Measurements from ENCODE around the gene MAPRE2.

MAPRE2 gene

GRCh38 chr18:35040988-35041814, at the start of gene MAPRE2:
TSS of gene MAPRE2 (plus strand) at chr18:35041413. CDS start at chr18:35041540, 127 bp downstream.
- DNase-seq (ENCODE audit: low spot score) = peak; percentile 99

- DNase-seq (ENCODE audit: low spot score) = no peak
Observed at GRCh38 chr18:34991561-34991960, 49.7 kb upstream of the MAPRE2 start.

- DNase-seq (ENCODE audit: low spot score) = no peak
Observed at GRCh38 chr18:34993289-34993688, 47.9 kb upstream of the MAPRE2 start.

- DNase-seq (ENCODE audit: low spot score) = no peak
Observed at GRCh38 chr18:34995746-34996145, 45.5 kb upstream of the MAPRE2 start.

- DNase-seq (ENCODE audit: low spot score) = no peak
Observed at GRCh38 chr18:34998661-34999060, 42.6 kb upstream of the MAPRE2 start.

- DNase-seq (ENCODE audit: low spot score) = no peak
Observed at GRCh38 chr18:34999756-35000289, 41.4 kb upstream of the MAPRE2 start.

- no peak for DNase-seq (ENCODE audit: low spot score)
Observed at GRCh38 chr18:35000457-35000856, 40.8 kb upstream of the MAPRE2 start.

- DNase-seq (ENCODE audit: low spot score) = no peak
Observed at GRCh38 chr18:35002120-35002519, 39.1 kb upstream of the MAPRE2 start.

- DNase-seq (ENCODE audit: low spot score) = peak; percentile 77
Observed at GRCh38 chr18:35005963-35006577, 35.1 kb upstream of the MAPRE2 start.

- no peak for DNase-seq (ENCODE audit: low spot score)
Observed at GRCh38 chr18:35010156-35010555, 31.1 kb upstream of the MAPRE2 start.

- no peak for DNase-seq (ENCODE audit: low spot score)
Observed at GRCh38 chr18:35010993-35011392, 30.2 kb upstream of the MAPRE2 start.

GRCh38 chr18:35019933-35020332, 21.3 kb upstream of the MAPRE2 start:
- DNase-seq (ENCODE audit: low spot score) = no peak

- DNase-seq (ENCODE audit: low spot score) = no peak
Observed at GRCh38 chr18:35022426-35023001, 18.7 kb upstream of the MAPRE2 start.

- DNase-seq (ENCODE audit: low spot score) = no peak
Observed at GRCh38 chr18:35024196-35024595, 17.0 kb upstream of the MAPRE2 start.

GRCh38 chr18:35024965-35025364, 16.2 kb upstream of the MAPRE2 start:
- DNase-seq (ENCODE audit: low spot score) = peak; percentile 72

GRCh38 chr18:35026407-35027061, 14.7 kb upstream of the MAPRE2 start:
- no peak for DNase-seq (ENCODE audit: low spot score)

- no peak for DNase-seq (ENCODE audit: low spot score)
Observed at GRCh38 chr18:35027206-35027605, 14.0 kb upstream of the MAPRE2 start.

- DNase-seq (ENCODE audit: low spot score) = peak; percentile 29
Observed at GRCh38 chr18:35028536-35028935, 12.7 kb upstream of the MAPRE2 start.

GRCh38 chr18:35029103-35029502, 12.1 kb upstream of the MAPRE2 start:
- DNase-seq (ENCODE audit: low spot score) = peak; percentile 77

- DNase-seq (ENCODE audit: low spot score) = no peak
Observed at GRCh38 chr18:35029770-35030169, 11.4 kb upstream of the MAPRE2 start.

GRCh38 chr18:35030277-35030989, 10.8 kb upstream of the MAPRE2 start:
- DNase-seq (ENCODE audit: low spot score) = no peak

GRCh38 chr18:35032113-35032512, 9.1 kb upstream of the MAPRE2 start:
- DNase-seq (ENCODE audit: low spot score) = no peak

Measured in AG20443 (cell line).